SK-N-SH treated with all-trans-retinoic acid at 6 μM for 48 hours (cell line): ENCODE measurements around the gene FITM1.

Experiments used
- ATAC-seq: fragments of 200-7000 bp; cut with Tn5 transposase; 3 replicates; pipeline ENCODE4 v1.9.1; 2020; ENCODE audit warnings: mild to moderate bottlenecking, moderate library complexity
- ARNTL ChIP-seq: fragments of 450-650 bp; formaldehyde crosslinking; IDR thresholded peaks from 2 replicates; pipeline ENCODE4 v1.5.0; 2020; ENCODE audit warnings: low read depth, mild to moderate bottlenecking, moderate library complexity, borderline replicate concordance
- BACH2 ChIP-seq: fragments of 250-450 bp; sonication (Bioruptor Pico); IDR thresholded peaks from 2 replicates; pipeline ENCODE4 v1.9.0; 2021; ENCODE audit warnings: mild to moderate bottlenecking, borderline replicate concordance
- CSDC2 ChIP-seq: fragments of 250-450 bp; sonication (Bioruptor Pico); IDR thresholded peaks from 2 replicates; pipeline ENCODE4 v1.5.0; 2020; ENCODE audit warnings: mild to moderate bottlenecking, moderate library complexity
- CSRNP3 ChIP-seq: fragments of 250-450 bp; sonication (Bioruptor Pico); IDR thresholded peaks from 2 replicates; pipeline ENCODE4 v1.5.1; 2021; ENCODE audit warnings: mild to moderate bottlenecking, moderate library complexity
- ESRRG ChIP-seq: fragments of 250-450 bp; sonication (Bioruptor Pico); IDR thresholded peaks from 2 replicates; pipeline ENCODE4 v1.6.1; 2021; ENCODE audit warnings: mild to moderate bottlenecking
- GLIS3 ChIP-seq: fragments of 250-450 bp; sonication (Bioruptor Pico); IDR thresholded peaks from 2 replicates; pipeline ENCODE4 v1.5.0; 2020; ENCODE audit warnings: mild to moderate bottlenecking, moderate library complexity
- ISL1 ChIP-seq: fragments of 250-450 bp; sonication (Bioruptor Pico); IDR thresholded peaks from 2 replicates; pipeline ENCODE4 v2.1.2; 2022; ENCODE audit warnings: mild to moderate bottlenecking, moderate library complexity
- OSR1 ChIP-seq: fragments of 250-450 bp; sonication (Bioruptor Pico); IDR thresholded peaks from 2 replicates; pipeline ENCODE4 v1.8.0; 2022; ENCODE audit warnings: moderate library complexity, mild to moderate bottlenecking, inconsistent platforms
- PPARA ChIP-seq: fragments of 250-450 bp; sonication (Bioruptor Pico); IDR thresholded peaks from 2 replicates; pipeline ENCODE4 v1.5.0; 2020; ENCODE audit warnings: mild to moderate bottlenecking, borderline replicate concordance
- RARB ChIP-seq: fragments of 250-450 bp; sonication (Bioruptor Pico); IDR thresholded peaks from 2 replicates; pipeline ENCODE4 v1.8.0; 2021; ENCODE audit warnings: mild to moderate bottlenecking, moderate library complexity
- SNAI2 ChIP-seq: fragments of 250-450 bp; sonication (Bioruptor Pico); IDR thresholded peaks from 2 replicates; pipeline ENCODE4 v1.5.0; 2020; ENCODE audit warnings: mild to moderate bottlenecking, moderate library complexity
- TCF4 ChIP-seq: fragments of 250-450 bp; sonication (Bioruptor Pico); IDR thresholded peaks from 2 replicates; pipeline ENCODE4 v1.8.0; 2021; ENCODE audit warnings: mild to moderate bottlenecking, moderate library complexity, borderline replicate concordance
- TOX ChIP-seq: fragments of 250-450 bp; sonication (Bioruptor Pico); IDR thresholded peaks from 2 replicates; pipeline ENCODE4 v1.8.0; 2021; ENCODE audit warnings: mild to moderate bottlenecking, moderate library complexity, borderline replicate concordance
- ZC3H10 ChIP-seq: fragments of 250-450 bp; sonication (Bioruptor Pico); IDR thresholded peaks from 2 replicates; pipeline ENCODE4 v1.5.1; 2021; ENCODE audit warnings: mild to moderate bottlenecking, moderate library complexity
- ZFP3 ChIP-seq: fragments of 250-450 bp; sonication (Bioruptor Pico); IDR thresholded peaks from 2 replicates; pipeline ENCODE4 v1.5.0; 2020; ENCODE audit warnings: mild to moderate bottlenecking, moderate library complexity
- ZFP30 ChIP-seq: fragments of 450-650 bp; formaldehyde crosslinking; IDR thresholded peaks from 2 replicates; pipeline ENCODE4 v1.5.0; 2022; ENCODE audit warnings: mild to moderate bottlenecking, moderate library complexity
- ZNF565 ChIP-seq: fragments of 450-650 bp; formaldehyde crosslinking; conservative IDR thresholded peaks from 2 replicates; pipeline ENCODE4 v1.5.0; 2020; ENCODE audit warnings: low read depth, mild to moderate bottlenecking, moderate library complexity
- ZNF70 ChIP-seq: fragments of 450-650 bp; formaldehyde crosslinking; IDR thresholded peaks from 2 replicates; pipeline ENCODE4 v1.5.0; 2020; ENCODE audit warnings: mild to moderate bottlenecking, moderate library complexity
- ZNF8 ChIP-seq: fragments of 450-650 bp; formaldehyde crosslinking; IDR thresholded peaks from 2 replicates; pipeline ENCODE4 v1.5.0; 2020; ENCODE audit warnings: mild to moderate bottlenecking, moderate library complexity
- TF ChIP-seq, protein P1 (sequence below): fragments of 250-450 bp; sonication (Bioruptor Pico); IDR thresholded peaks from 2 replicates; pipeline ENCODE4 v1.8.0; 2021; ENCODE audit warnings: low read depth, mild to moderate bottlenecking, moderate library complexity, borderline replicate concordance
- TF ChIP-seq, protein P2 (sequence below): fragments of 250-450 bp; sonication (Bioruptor Pico); IDR thresholded peaks from 2 replicates; pipeline ENCODE4 v1.8.0; 2020; ENCODE audit warnings: mild to moderate bottlenecking, moderate library complexity, borderline replicate concordance
- TF ChIP-seq, protein P3 (sequence below): fragments of 250-450 bp; sonication (Bioruptor Pico); IDR thresholded peaks from 2 replicates; pipeline ENCODE4 v1.5.0; 2020; ENCODE audit warnings: mild to moderate bottlenecking, moderate library complexity
- TF ChIP-seq, protein P4 (sequence below): fragments of 250-450 bp; sonication (Bioruptor Pico); IDR thresholded peaks from 2 replicates; pipeline ENCODE4 v1.5.1; 2020; ENCODE audit warnings: low read depth, mild to moderate bottlenecking, moderate library complexity

The FITM1 gene

GRCh38 chr14:24144451-24144850, 14.0 kb downstream of the FITM1 start:
- ATAC-seq: no peak
- TF ChIP-seq SNAI2 (CRISPR knock-in tag): no peak
- no peak for TF ChIP-seq ZFP30 (CRISPR knock-in tag)
- TF ChIP-seq, protein P1, sequence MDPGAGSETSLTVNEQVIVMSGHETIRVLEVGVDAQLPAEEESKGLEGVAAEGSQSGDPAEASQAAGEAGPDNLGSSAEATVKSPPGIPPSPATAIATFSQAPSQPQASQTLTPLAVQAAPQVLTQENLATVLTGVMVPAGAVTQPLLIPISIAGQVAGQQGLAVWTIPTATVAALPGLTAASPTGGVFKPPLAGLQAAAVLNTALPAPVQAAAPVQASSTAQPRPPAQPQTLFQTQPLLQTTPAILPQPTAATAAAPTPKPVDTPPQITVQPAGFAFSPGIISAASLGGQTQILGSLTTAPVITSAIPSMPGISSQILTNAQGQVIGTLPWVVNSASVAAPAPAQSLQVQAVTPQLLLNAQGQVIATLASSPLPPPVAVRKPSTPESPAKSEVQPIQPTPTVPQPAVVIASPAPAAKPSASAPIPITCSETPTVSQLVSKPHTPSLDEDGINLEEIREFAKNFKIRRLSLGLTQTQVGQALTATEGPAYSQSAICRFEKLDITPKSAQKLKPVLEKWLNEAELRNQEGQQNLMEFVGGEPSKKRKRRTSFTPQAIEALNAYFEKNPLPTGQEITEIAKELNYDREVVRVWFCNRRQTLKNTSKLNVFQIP (CRISPR knock-in tag): no peak
- no peak for TF ChIP-seq CSRNP3 (CRISPR knock-in tag)
- no peak for TF ChIP-seq ZNF70 (CRISPR knock-in tag)
- TF ChIP-seq CSDC2 (CRISPR knock-in tag): no peak
- TF ChIP-seq GLIS3 (CRISPR knock-in tag): no peak
- TF ChIP-seq, protein P2, sequence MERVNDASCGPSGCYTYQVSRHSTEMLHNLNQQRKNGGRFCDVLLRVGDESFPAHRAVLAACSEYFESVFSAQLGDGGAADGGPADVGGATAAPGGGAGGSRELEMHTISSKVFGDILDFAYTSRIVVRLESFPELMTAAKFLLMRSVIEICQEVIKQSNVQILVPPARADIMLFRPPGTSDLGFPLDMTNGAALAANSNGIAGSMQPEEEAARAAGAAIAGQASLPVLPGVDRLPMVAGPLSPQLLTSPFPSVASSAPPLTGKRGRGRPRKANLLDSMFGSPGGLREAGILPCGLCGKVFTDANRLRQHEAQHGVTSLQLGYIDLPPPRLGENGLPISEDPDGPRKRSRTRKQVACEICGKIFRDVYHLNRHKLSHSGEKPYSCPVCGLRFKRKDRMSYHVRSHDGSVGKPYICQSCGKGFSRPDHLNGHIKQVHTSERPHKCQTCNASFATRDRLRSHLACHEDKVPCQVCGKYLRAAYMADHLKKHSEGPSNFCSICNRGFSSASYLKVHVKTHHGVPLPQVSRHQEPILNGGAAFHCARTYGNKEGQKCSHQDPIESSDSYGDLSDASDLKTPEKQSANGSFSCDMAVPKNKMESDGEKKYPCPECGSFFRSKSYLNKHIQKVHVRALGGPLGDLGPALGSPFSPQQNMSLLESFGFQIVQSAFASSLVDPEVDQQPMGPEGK (CRISPR knock-in tag): no peak
- TF ChIP-seq OSR1 (CRISPR knock-in tag): no peak
- no peak for TF ChIP-seq ARNTL
- TF ChIP-seq ISL1 (CRISPR knock-in tag): no peak
- TF ChIP-seq BACH2 (CRISPR knock-in tag): no peak
- no peak for TF ChIP-seq ZC3H10

- TF ChIP-seq ISL1 (CRISPR knock-in tag): no peak
- no peak for TF ChIP-seq ZNF70 (CRISPR knock-in tag)
- TF ChIP-seq, protein P1 (CRISPR knock-in tag): no peak
- TF ChIP-seq CSRNP3 (CRISPR knock-in tag): no peak
- TF ChIP-seq, protein P2 (CRISPR knock-in tag): no peak
- no peak for TF ChIP-seq OSR1 (CRISPR knock-in tag)
- TF ChIP-seq ESRRG (CRISPR knock-in tag): no peak
- no peak for TF ChIP-seq ZNF565
- TF ChIP-seq PPARA (CRISPR knock-in tag): no peak
- no peak for TF ChIP-seq GLIS3 (CRISPR knock-in tag)
- no peak for TF ChIP-seq TCF4 (CRISPR knock-in tag)
- TF ChIP-seq, protein P3, sequence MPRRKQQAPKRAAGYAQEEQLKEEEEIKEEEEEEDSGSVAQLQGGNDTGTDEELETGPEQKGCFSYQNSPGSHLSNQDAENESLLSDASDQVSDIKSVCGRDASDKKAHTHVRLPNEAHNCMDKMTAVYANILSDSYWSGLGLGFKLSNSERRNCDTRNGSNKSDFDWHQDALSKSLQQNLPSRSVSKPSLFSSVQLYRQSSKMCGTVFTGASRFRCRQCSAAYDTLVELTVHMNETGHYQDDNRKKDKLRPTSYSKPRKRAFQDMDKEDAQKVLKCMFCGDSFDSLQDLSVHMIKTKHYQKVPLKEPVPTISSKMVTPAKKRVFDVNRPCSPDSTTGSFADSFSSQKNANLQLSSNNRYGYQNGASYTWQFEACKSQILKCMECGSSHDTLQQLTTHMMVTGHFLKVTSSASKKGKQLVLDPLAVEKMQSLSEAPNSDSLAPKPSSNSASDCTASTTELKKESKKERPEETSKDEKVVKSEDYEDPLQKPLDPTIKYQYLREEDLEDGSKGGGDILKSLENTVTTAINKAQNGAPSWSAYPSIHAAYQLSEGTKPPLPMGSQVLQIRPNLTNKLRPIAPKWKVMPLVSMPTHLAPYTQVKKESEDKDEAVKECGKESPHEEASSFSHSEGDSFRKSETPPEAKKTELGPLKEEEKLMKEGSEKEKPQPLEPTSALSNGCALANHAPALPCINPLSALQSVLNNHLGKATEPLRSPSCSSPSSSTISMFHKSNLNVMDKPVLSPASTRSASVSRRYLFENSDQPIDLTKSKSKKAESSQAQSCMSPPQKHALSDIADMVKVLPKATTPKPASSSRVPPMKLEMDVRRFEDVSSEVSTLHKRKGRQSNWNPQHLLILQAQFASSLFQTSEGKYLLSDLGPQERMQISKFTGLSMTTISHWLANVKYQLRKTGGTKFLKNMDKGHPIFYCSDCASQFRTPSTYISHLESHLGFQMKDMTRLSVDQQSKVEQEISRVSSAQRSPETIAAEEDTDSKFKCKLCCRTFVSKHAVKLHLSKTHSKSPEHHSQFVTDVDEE (CRISPR knock-in tag): no peak
- no peak for TF ChIP-seq ZNF8 (CRISPR knock-in tag)
- no peak for TF ChIP-seq TOX (CRISPR knock-in tag)
- TF ChIP-seq, protein P4, sequence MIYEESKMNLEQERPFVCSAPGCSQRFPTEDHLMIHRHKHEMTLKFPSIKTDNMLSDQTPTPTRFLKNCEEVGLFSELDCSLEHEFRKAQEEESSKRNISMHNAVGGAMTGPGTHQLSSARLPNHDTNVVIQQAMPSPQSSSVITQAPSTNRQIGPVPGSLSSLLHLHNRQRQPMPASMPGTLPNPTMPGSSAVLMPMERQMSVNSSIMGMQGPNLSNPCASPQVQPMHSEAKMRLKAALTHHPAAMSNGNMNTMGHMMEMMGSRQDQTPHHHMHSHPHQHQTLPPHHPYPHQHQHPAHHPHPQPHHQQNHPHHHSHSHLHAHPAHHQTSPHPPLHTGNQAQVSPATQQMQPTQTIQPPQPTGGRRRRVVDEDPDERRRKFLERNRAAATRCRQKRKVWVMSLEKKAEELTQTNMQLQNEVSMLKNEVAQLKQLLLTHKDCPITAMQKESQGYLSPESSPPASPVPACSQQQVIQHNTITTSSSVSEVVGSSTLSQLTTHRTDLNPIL: no peak
- TF ChIP-seq ZFP3 (CRISPR knock-in tag): no peak
- TF ChIP-seq BACH2 (CRISPR knock-in tag): no peak
- no peak for TF ChIP-seq ZFP30 (CRISPR knock-in tag)
- TF ChIP-seq RARB: no peak
- no peak for TF ChIP-seq ARNTL
- TF ChIP-seq, all 23 proteins: peak for 0
Observed at GRCh38 chr14:24145219-24145618, 14.8 kb downstream of the FITM1 start.

More at GRCh38 chr14:24145219-24145618, 14.8 kb downstream of the FITM1 start:
- ATAC-seq: no peak
